DOHH2 (cell line): ENCODE measurements around the gene B3GNT8.
A peak's percentile ranks its signal among the peaks of the same experiment; 100 is the strongest.

Experiments used
- EZH2phosphoT487 ChIP-seq: fragments of 200-600 bp; sonication (generic); IDR thresholded peaks from 2 replicates; pipeline ENCODE4 v1.6.1; 2017; ENCODE audit warnings: borderline replicate concordance, mild to moderate bottlenecking, antibody characterized with exemption, low read length, moderate library complexity, mixed read lengths
- TF ChIP-seq, protein P1 (sequence below): fragments of 200-600 bp; sonication (generic); IDR thresholded peaks from one replicate; pipeline ENCODE4 v1.5.1; 2014; ENCODE audit warnings: antibody characterized with exemption, mild to moderate bottlenecking, low read depth, low read length; ENCODE audit not compliant: poor library complexity, severe bottlenecking

GRCh38 chr19:41377977-41378709, 49.0 kb downstream of the B3GNT8 start:
- TF ChIP-seq, protein P1, sequence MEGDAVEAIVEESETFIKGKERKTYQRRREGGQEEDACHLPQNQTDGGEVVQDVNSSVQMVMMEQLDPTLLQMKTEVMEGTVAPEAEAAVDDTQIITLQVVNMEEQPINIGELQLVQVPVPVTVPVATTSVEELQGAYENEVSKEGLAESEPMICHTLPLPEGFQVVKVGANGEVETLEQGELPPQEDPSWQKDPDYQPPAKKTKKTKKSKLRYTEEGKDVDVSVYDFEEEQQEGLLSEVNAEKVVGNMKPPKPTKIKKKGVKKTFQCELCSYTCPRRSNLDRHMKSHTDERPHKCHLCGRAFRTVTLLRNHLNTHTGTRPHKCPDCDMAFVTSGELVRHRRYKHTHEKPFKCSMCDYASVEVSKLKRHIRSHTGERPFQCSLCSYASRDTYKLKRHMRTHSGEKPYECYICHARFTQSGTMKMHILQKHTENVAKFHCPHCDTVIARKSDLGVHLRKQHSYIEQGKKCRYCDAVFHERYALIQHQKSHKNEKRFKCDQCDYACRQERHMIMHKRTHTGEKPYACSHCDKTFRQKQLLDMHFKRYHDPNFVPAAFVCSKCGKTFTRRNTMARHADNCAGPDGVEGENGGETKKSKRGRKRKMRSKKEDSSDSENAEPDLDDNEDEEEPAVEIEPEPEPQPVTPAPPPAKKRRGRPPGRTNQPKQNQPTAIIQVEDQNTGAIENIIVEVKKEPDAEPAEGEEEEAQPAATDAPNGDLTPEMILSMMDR, result peak; percentile 65
- no peak for TF ChIP-seq EZH2phosphoT487
